Measurements from ENCODE around the gene PPFIBP2. TPM values are rescaled to one million over a fixed set of nuclear protein-coding genes. Genes with fewer than 3 reads are reported as not detected.

PPFIBP2 gene
- total RNA-seq, 1 donor from 2014 or later: 74.1 TPM

DNA sequence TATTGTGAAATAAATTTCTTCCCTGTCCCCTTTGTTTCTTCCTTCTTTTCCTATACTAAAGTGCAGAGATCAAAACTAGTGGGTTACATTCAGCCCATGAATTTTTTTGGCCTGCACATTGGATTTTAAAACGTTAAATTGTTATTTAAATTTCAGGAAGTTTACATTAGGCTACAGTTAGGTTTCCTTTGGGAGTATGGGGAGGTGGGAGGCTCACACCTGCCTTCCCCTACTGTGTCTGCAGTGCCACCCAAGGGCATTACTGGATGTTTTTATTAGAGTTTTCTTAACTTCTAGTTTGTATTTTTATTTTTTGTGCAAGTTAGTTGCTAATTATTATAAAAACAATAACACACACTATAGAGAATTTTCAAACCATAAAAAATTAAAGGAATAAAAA, 107.8 kb downstream of the PPFIBP2 start:
- H3K36me3 Mint-ChIP-seq (ENCODE audit: unreplicated experiment): peaks cover 47% of the 10 kb centered on the region

DNA sequence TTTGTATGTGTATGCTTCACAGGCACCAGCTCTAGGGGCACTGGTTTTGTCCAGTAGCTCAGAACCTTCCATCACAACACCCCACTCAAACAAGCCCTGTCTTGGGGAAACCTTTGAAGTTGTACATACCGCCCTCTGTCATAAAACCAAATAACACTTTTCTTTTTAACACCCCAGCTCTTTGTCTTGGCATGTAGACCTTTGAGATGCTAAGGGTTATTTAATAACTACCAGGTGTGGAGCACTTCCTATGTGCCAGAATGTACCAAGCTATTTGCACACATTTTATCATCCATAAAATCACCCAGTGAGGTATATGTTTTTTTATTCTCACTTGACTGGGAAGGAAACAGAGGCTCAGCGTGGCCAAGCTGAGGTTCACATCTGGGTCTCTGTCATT, 108.9 kb downstream of the PPFIBP2 start:
- H3K9me3 Mint-ChIP-seq (ENCODE audit: unreplicated experiment): no peaks in the 10 kb centered on the region
- H3K27ac Mint-ChIP-seq (ENCODE audit: unreplicated experiment): no peak overlapping the region
- no peak overlapping the region for H3K4me3 Mint-ChIP-seq (ENCODE audit: unreplicated experiment)
- TF ChIP-seq, protein P1, sequence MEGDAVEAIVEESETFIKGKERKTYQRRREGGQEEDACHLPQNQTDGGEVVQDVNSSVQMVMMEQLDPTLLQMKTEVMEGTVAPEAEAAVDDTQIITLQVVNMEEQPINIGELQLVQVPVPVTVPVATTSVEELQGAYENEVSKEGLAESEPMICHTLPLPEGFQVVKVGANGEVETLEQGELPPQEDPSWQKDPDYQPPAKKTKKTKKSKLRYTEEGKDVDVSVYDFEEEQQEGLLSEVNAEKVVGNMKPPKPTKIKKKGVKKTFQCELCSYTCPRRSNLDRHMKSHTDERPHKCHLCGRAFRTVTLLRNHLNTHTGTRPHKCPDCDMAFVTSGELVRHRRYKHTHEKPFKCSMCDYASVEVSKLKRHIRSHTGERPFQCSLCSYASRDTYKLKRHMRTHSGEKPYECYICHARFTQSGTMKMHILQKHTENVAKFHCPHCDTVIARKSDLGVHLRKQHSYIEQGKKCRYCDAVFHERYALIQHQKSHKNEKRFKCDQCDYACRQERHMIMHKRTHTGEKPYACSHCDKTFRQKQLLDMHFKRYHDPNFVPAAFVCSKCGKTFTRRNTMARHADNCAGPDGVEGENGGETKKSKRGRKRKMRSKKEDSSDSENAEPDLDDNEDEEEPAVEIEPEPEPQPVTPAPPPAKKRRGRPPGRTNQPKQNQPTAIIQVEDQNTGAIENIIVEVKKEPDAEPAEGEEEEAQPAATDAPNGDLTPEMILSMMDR (IDR thresholded peaks at IDR 0.05): no peak
- no peaks in the 10 kb centered on the region for H3K27me3 Mint-ChIP-seq (ENCODE audit: unreplicated experiment)
- H3K4me1 Mint-ChIP-seq (ENCODE audit: unreplicated experiment): no peaks in the 10 kb centered on the region
- DNase-seq (ENCODE audit: extremely low spot score, unreplicated experiment): no peak
- H3K36me3 Mint-ChIP-seq (ENCODE audit: unreplicated experiment): peaks cover 50% of the 10 kb centered on the region

More for the DNA sequence above, 107.8 kb downstream of the PPFIBP2 start:
- no peaks in the 10 kb centered on the region for H3K4me1 Mint-ChIP-seq (ENCODE audit: unreplicated experiment)
- H3K9me3 Mint-ChIP-seq (ENCODE audit: unreplicated experiment): no peaks in the 10 kb centered on the region
- DNase-seq (ENCODE audit: extremely low spot score, unreplicated experiment): no peak
- no peak overlapping the region for H3K27ac Mint-ChIP-seq (ENCODE audit: unreplicated experiment)
- H3K4me3 Mint-ChIP-seq (ENCODE audit: unreplicated experiment): no peak overlapping the region
- TF ChIP-seq, protein P1 (IDR thresholded peaks at IDR 0.05): no peak
- no peaks in the 10 kb centered on the region for H3K27me3 Mint-ChIP-seq (ENCODE audit: unreplicated experiment)

DNA sequence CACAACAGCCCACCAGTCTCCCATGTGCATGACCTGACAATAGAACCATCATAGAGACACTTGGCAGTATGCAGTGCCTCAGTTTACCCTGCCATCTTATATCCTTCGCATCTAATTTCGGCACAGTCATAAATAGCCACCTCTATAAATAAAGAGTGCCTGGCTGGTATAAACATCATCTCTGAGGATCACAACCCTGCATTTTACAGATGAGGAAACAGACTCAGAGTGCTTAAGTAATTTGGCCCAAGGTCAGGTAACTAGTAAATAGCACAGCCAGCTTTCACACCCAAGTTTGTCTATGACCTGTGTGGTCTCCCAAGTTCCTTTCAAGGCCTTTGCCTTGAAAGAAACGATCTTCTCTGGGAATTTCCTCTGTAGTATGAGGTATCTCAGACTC, 114.9 kb downstream of the PPFIBP2 start:
- TF ChIP-seq, protein P1 (IDR thresholded peaks at IDR 0.05): no peak
- H3K4me1 Mint-ChIP-seq (ENCODE audit: unreplicated experiment): no peaks in the 10 kb centered on the region
- DNase-seq (ENCODE audit: extremely low spot score, unreplicated experiment): no peak
- no peaks in the 10 kb centered on the region for H3K9me3 Mint-ChIP-seq (ENCODE audit: unreplicated experiment)
- H3K36me3 Mint-ChIP-seq (ENCODE audit: unreplicated experiment): peaks cover 68% of the 10 kb centered on the region
- no peak overlapping the region for H3K4me3 Mint-ChIP-seq (ENCODE audit: unreplicated experiment)
- H3K27ac Mint-ChIP-seq (ENCODE audit: unreplicated experiment): no peak overlapping the region
- no peaks in the 10 kb centered on the region for H3K27me3 Mint-ChIP-seq (ENCODE audit: unreplicated experiment)

DNA sequence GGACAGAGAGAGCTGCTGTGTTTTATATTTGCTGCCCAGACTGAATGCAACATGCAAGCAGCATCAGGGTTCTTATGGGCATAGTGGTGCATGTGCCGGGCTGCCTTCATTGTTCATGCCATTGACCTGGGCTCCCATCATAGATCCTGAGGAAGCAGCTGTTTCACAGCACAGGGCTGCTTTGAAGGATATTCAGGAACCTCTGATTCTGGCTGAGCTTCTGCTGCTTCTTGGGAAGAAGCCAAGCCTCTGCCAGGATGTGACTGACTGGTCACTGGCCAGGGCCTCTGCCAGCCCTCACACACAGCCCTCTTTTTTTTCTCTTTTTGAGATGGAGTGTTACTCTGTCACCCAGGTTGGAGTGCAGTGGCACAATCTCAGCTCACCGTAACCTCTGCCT, 116.2 kb downstream of the PPFIBP2 start:
- no peak overlapping the region for H3K4me3 Mint-ChIP-seq (ENCODE audit: unreplicated experiment)
- no peak for DNase-seq (ENCODE audit: extremely low spot score, unreplicated experiment)
- H3K27ac Mint-ChIP-seq (ENCODE audit: unreplicated experiment): no peak overlapping the region
- H3K27me3 Mint-ChIP-seq (ENCODE audit: unreplicated experiment): no peaks in the 10 kb centered on the region
- H3K4me1 Mint-ChIP-seq (ENCODE audit: unreplicated experiment): no peaks in the 10 kb centered on the region
- no peaks in the 10 kb centered on the region for H3K9me3 Mint-ChIP-seq (ENCODE audit: unreplicated experiment)
- TF ChIP-seq, protein P1 (IDR thresholded peaks at IDR 0.05): no peak
- peaks cover 70% of the 10 kb centered on the region for H3K36me3 Mint-ChIP-seq (ENCODE audit: unreplicated experiment)

DNA sequence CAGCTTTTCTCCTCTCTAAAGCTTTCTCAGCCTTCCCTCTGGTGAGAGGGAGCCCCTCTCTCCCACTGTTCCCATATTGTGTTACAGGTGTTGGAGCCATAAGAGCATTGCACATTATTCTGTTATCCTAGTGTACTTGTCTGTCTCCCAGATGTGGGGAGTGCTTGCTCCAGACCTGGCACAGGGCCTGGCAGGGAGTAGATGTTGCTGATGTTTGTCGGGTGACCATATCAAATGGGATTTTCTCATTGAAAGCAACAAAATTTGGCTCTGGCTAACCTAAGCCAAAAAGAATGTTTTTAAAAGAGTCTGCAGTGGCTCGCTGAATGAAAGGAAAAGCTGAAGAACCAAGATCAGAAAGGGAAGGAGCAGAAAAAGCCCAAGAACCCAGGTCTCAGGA, 118.4 kb downstream of the PPFIBP2 start:
- Mint-ChIP-seq H3K27me3 (ENCODE audit: unreplicated experiment) (no peaks in the 10 kb centered on the region), H3K36me3 (ENCODE audit: unreplicated experiment) (peaks cover 72% of the 10 kb centered on the region), H3K27ac (ENCODE audit: unreplicated experiment) (no peak overlapping the region), H3K4me1 (ENCODE audit: unreplicated experiment) (peaks cover 2% of the 10 kb centered on the region), H3K9me3 (ENCODE audit: unreplicated experiment) (no peaks in the 10 kb centered on the region), H3K4me3 (ENCODE audit: unreplicated experiment) (no peak overlapping the region)
- DNase-seq (ENCODE audit: extremely low spot score, unreplicated experiment): no peak
- TF ChIP-seq, protein P1 (IDR thresholded peaks at IDR 0.05): no peak

Measured in osteocyte (in vitro differentiated cells).